Fibroblast of skin of scalp (primary cell): ENCODE results near the gene LYPD1. TPM values are rescaled to one million over a fixed set of nuclear protein-coding genes. Genes with fewer than 3 reads are reported as not detected.
"Not testable (repeated sequence)": the region's sequence is repeated elsewhere in the genome, so short reads cannot be mapped to it uniquely, and the experiment has no call there.

Source experiments
- DNase-seq: peaks from one replicate; pipeline ENCODE4 v3.0.0-alpha.2; 2013
- polyA plus RNA-seq, 2 experiments: library from polyadenylated mRNA; unstranded; fragments of 120-200 nt; gene quantifications; one replicate each; pipeline ENCODE4 v1.2.1, GENCODE V29; 2013; ENCODE audit not compliant: insufficient read length in 2 of 2

LYPD1 gene
- 4.5 TPM for polyA plus RNA-seq (2013, experiment 1 of 2; ENCODE audit: insufficient read length)
- polyA plus RNA-seq (2013, experiment 2 of 2; ENCODE audit: insufficient read length): 4.7 TPM

GRCh38 chr2:132669908-132670495 lies at the start of gene LYPD1:
Gene LYPD1, minus strand, starts transcription at chr2:132670205. Its CDS starts 273 bp downstream, at chr2:132669932.
- no peak for DNase-seq

- DNase-seq: no peak
Measured at GRCh38 chr2:132719480-132719879, 49.5 kb upstream of the LYPD1 start.

- DNase-seq: no peak
Measured at GRCh38 chr2:132716954-132717353, 46.9 kb upstream of the LYPD1 start.

GRCh38 chr2:132715386-132716351 lies 45.7 kb upstream of the LYPD1 start:
- no peak for DNase-seq

GRCh38 chr2:132703396-132703795 lies 33.4 kb upstream of the LYPD1 start:
- peak; percentile 10 for DNase-seq

GRCh38 chr2:132701810-132702209 lies 31.8 kb upstream of the LYPD1 start:
- peak; percentile 55 for DNase-seq

- not testable (repeated sequence) for DNase-seq
Measured at GRCh38 chr2:132699802-132700201, 29.8 kb upstream of the LYPD1 start.

- DNase-seq: not testable (repeated sequence)
Measured at GRCh38 chr2:132698347-132698746, 28.3 kb upstream of the LYPD1 start.

- no peak for DNase-seq
Measured at GRCh38 chr2:132697556-132698205, 27.7 kb upstream of the LYPD1 start.

GRCh38 chr2:132692816-132693215 lies 22.8 kb upstream of the LYPD1 start:
- DNase-seq: peak; percentile 32

- no peak for DNase-seq
Measured at GRCh38 chr2:132691556-132691955, 21.6 kb upstream of the LYPD1 start.

GRCh38 chr2:132690664-132691303 lies 20.8 kb upstream of the LYPD1 start:
- DNase-seq: peak; percentile 50

- no peak for DNase-seq
Measured at GRCh38 chr2:132681766-132682165, 11.8 kb upstream of the LYPD1 start.

- DNase-seq: no peak
Measured at GRCh38 chr2:132680544-132680943, 10.5 kb upstream of the LYPD1 start.

- DNase-seq: no peak
Measured at GRCh38 chr2:132678483-132678882, 8.5 kb upstream of the LYPD1 start.

GRCh38 chr2:132677661-132678060 lies 7.7 kb upstream of the LYPD1 start:
- DNase-seq: peak; percentile 60

- no peak for DNase-seq
Measured at GRCh38 chr2:132676999-132677398, 7.0 kb upstream of the LYPD1 start.

- peak; percentile 79 for DNase-seq
Measured at GRCh38 chr2:132671151-132671835, 1.3 kb upstream of the LYPD1 start.

GRCh38 chr2:132670496-132671150 lies 618 bp upstream of the LYPD1 start:
- no peak for DNase-seq

- no peak for DNase-seq
Measured at GRCh38 chr2:132668987-132669907, 758 bp downstream of the LYPD1 start.
